ENCODE data around the gene ATP11C. TPM values are rescaled to one million over a fixed set of nuclear protein-coding genes. Genes with fewer than 3 reads are reported as not detected.

Gene ATP11C
- total and polyA plus RNA-seq, 2 experiments from 2014 or later: 44.0 to 90.7 TPM

DNA sequence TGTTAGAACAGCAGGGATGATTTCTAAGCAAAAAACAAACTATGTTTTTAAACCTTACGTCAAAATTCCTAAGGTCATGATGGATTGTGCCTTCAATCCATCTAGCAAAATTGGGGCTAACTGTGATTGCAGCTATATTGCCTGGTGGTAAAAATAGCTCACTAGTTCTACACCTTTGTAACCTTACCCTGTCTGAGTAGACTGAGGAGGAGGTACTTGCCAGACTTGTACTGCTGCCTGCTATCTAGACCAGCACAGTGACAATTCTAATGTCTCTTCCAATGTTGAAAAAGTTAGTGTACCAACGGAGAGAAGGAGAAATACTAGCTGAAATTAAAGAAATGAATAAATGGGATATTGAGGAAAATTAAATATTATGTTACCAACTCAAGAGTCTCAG, 30.3 kb downstream of the ATP11C start (continued):
- TF ChIP-seq, protein P1, sequence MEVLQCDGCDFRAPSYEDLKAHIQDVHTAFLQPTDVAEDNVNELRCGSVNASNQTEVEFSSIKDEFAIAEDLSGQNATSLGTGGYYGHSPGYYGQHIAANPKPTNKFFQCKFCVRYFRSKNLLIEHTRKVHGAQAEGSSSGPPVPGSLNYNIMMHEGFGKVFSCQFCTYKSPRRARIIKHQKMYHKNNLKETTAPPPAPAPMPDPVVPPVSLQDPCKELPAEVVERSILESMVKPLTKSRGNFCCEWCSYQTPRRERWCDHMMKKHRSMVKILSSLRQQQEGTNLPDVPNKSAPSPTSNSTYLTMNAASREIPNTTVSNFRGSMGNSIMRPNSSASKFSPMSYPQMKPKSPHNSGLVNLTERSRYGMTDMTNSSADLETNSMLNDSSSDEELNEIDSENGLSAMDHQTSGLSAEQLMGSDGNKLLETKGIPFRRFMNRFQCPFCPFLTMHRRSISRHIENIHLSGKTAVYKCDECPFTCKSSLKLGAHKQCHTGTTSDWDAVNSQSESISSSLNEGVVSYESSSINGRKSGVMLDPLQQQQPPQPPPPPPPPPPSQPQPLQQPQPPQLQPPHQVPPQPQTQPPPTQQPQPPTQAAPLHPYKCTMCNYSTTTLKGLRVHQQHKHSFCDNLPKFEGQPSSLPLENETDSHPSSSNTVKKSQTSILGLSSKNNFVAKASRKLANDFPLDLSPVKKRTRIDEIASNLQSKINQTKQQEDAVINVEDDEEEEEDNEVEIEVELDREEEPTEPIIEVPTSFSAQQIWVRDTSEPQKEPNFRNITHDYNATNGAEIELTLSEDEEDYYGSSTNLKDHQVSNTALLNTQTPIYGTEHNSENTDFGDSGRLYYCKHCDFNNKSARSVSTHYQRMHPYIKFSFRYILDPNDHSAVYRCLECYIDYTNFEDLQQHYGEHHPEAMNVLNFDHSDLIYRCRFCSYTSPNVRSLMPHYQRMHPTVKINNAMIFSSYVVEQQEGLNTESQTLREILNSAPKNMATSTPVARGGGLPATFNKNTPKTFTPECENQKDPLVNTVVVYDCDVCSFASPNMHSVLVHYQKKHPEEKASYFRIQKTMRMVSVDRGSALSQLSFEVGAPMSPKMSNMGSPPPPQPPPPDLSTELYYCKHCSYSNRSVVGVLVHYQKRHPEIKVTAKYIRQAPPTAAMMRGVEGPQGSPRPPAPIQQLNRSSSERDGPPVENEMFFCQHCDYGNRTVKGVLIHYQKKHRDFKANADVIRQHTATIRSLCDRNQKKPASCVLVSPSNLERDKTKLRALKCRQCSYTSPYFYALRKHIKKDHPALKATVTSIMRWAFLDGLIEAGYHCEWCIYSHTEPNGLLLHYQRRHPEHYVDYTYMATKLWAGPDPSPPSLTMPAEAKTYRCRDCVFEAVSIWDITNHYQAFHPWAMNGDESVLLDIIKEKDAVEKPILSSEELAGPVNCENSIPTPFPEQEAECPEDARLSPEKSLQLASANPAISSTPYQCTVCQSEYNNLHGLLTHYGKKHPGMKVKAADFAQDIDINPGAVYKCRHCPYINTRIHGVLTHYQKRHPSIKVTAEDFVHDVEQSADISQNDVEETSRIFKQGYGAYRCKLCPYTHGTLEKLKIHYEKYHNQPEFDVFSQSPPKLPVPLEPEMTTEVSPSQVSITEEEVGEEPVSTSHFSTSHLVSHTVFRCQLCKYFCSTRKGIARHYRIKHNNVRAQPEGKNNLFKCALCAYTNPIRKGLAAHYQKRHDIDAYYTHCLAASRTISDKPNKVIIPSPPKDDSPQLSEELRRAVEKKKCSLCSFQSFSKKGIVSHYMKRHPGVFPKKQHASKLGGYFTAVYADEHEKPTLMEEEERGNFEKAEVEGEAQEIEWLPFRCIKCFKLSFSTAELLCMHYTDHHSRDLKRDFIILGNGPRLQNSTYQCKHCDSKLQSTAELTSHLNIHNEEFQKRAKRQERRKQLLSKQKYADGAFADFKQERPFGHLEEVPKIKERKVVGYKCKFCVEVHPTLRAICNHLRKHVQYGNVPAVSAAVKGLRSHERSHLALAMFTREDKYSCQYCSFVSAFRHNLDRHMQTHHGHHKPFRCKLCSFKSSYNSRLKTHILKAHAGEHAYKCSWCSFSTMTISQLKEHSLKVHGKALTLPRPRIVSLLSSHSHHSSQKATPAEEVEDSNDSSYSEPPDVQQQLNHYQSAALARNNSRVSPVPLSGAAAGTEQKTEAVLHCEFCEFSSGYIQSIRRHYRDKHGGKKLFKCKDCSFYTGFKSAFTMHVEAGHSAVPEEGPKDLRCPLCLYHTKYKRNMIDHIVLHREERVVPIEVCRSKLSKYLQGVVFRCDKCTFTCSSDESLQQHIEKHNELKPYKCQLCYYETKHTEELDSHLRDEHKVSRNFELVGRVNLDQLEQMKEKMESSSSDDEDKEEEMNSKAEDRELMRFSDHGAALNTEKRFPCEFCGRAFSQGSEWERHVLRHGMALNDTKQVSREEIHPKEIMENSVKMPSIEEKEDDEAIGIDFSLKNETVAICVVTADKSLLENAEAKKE (CRISPR knock-in tag; IDR thresholded peaks at IDR 0.05): no peak
- TF ChIP-seq STAT1 (IDR thresholded peaks at IDR 0.05; ENCODE audit: unreplicated experiment): no peak
- TF ChIP-seq, protein P2, sequence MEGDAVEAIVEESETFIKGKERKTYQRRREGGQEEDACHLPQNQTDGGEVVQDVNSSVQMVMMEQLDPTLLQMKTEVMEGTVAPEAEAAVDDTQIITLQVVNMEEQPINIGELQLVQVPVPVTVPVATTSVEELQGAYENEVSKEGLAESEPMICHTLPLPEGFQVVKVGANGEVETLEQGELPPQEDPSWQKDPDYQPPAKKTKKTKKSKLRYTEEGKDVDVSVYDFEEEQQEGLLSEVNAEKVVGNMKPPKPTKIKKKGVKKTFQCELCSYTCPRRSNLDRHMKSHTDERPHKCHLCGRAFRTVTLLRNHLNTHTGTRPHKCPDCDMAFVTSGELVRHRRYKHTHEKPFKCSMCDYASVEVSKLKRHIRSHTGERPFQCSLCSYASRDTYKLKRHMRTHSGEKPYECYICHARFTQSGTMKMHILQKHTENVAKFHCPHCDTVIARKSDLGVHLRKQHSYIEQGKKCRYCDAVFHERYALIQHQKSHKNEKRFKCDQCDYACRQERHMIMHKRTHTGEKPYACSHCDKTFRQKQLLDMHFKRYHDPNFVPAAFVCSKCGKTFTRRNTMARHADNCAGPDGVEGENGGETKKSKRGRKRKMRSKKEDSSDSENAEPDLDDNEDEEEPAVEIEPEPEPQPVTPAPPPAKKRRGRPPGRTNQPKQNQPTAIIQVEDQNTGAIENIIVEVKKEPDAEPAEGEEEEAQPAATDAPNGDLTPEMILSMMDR (conservative IDR thresholded peaks at IDR 0.05; ENCODE audit: low read depth in 2 of 2): no peak

DNA sequence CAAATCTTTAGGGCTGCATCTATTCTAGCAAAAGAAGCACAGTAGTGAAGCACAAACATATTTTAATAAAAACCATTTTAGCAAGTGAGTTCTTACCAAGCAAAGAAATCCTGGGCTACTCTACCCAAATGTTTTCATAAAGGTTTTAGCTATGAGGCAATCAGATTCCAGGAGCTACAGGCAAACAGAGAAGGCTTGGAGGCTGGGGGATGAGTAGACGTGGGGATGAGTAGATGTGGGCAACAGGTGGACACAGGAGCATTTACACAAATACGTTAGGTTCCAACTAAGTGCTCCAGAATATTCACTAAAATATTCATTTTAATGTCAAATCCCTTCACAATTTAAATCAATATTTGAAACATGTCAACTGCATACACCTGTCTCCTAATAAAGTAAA, 34.5 kb downstream of the ATP11C start:
- peaks cover 3% of the 10 kb centered on the region for H3K27me3 Mint-ChIP-seq (ENCODE audit: insufficient read depth, low read depth, poor library complexity)
- ATAC-seq (no peak), DNase-seq (ENCODE audit: low spot score) (no peak)
- H3K27ac Mint-ChIP-seq: no peak overlapping the region
- no peak overlapping the region for H2AFZ ChIP-seq
- no peak overlapping the region for H3K4me3 ChIP-seq
- H3K4me2 ChIP-seq: no peak overlapping the region
- H3K79me2 ChIP-seq (replicated peaks; ENCODE audit: insufficient read depth): peaks cover 80% of the 10 kb centered on the region
- H4K20me1 ChIP-seq (replicated peaks; ENCODE audit: insufficient read depth): no peaks in the 10 kb centered on the region
- H3K27me3 ChIP-seq (ENCODE audit: insufficient read depth): no peaks in the 10 kb centered on the region
- H3K27ac ChIP-seq (ENCODE audit: low read depth): no peak overlapping the region
- H3K36me3 Mint-ChIP-seq (ENCODE audit: low read depth): no peaks in the 10 kb centered on the region; the same call in 2 of the 3 replicates
- peaks cover 16% of the 10 kb centered on the region for H3K4me1 Mint-ChIP-seq
- H3K36me3 ChIP-seq (ENCODE audit: insufficient read depth): no peaks in the 10 kb centered on the region
- no peaks in the 10 kb centered on the region for H3K9me2 ChIP-seq (ENCODE audit: insufficient read depth)
- no peak overlapping the region for H3K4me3 Mint-ChIP-seq
- H3F3A ChIP-seq (replicated peaks; ENCODE audit: low read depth): no peaks in the 10 kb centered on the region
- peaks cover 11% of the 10 kb centered on the region; the same call in 1 of the 2 replicates for H3K4me1 ChIP-seq (ENCODE audit: insufficient read depth)
- H3K9me3 Mint-ChIP-seq: no peaks in the 10 kb centered on the region
- TF ChIP-seq JUNB (IDR thresholded peaks at IDR 0.05; ENCODE audit: unreplicated experiment) (no peak), NANOG (IDR thresholded peaks at IDR 0.05; ENCODE audit: borderline replicate concordance) (no peak), EZH2 (IDR thresholded peaks at IDR 0.05; ENCODE audit: low read depth, unreplicated experiment) (no peak), ZNF331 (CRISPR knock-in tag; IDR thresholded peaks at IDR 0.05; ENCODE audit: low read depth) (no peak), STAT1 (IDR thresholded peaks at IDR 0.05; ENCODE audit: unreplicated experiment) (no peak), ZNF114 (CRISPR knock-in tag; IDR thresholded peaks at IDR 0.05) (no peak), EZH2phosphoT487 (IDR thresholded peaks at IDR 0.05; ENCODE audit: unreplicated experiment) (no peak), POLR2AphosphoS5 (IDR thresholded peaks at IDR 0.05; ENCODE audit: low read depth) (no peak), CREB1 (CRISPR knock-in tag; IDR thresholded peaks at IDR 0.05; ENCODE audit: low read depth) (no peak)
- TF ChIP-seq, protein P2 (conservative IDR thresholded peaks at IDR 0.05; ENCODE audit: low read depth in 2 of 2): no peak
- TF ChIP-seq, protein P3, sequence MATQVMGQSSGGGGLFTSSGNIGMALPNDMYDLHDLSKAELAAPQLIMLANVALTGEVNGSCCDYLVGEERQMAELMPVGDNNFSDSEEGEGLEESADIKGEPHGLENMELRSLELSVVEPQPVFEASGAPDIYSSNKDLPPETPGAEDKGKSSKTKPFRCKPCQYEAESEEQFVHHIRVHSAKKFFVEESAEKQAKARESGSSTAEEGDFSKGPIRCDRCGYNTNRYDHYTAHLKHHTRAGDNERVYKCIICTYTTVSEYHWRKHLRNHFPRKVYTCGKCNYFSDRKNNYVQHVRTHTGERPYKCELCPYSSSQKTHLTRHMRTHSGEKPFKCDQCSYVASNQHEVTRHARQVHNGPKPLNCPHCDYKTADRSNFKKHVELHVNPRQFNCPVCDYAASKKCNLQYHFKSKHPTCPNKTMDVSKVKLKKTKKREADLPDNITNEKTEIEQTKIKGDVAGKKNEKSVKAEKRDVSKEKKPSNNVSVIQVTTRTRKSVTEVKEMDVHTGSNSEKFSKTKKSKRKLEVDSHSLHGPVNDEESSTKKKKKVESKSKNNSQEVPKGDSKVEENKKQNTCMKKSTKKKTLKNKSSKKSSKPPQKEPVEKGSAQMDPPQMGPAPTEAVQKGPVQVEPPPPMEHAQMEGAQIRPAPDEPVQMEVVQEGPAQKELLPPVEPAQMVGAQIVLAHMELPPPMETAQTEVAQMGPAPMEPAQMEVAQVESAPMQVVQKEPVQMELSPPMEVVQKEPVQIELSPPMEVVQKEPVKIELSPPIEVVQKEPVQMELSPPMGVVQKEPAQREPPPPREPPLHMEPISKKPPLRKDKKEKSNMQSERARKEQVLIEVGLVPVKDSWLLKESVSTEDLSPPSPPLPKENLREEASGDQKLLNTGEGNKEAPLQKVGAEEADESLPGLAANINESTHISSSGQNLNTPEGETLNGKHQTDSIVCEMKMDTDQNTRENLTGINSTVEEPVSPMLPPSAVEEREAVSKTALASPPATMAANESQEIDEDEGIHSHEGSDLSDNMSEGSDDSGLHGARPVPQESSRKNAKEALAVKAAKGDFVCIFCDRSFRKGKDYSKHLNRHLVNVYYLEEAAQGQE (IDR thresholded peaks at IDR 0.05; ENCODE audit: unreplicated experiment): no peak

All from GM23338 (cell line).